ENCODE measurements around the gene ENO4. TPM values are rescaled to one million over a fixed set of nuclear protein-coding genes. Genes with fewer than 3 reads are reported as not detected.
A peak's percentile ranks its signal among the peaks of the same experiment; 100 is the strongest.

The ENO4 gene, protein sequence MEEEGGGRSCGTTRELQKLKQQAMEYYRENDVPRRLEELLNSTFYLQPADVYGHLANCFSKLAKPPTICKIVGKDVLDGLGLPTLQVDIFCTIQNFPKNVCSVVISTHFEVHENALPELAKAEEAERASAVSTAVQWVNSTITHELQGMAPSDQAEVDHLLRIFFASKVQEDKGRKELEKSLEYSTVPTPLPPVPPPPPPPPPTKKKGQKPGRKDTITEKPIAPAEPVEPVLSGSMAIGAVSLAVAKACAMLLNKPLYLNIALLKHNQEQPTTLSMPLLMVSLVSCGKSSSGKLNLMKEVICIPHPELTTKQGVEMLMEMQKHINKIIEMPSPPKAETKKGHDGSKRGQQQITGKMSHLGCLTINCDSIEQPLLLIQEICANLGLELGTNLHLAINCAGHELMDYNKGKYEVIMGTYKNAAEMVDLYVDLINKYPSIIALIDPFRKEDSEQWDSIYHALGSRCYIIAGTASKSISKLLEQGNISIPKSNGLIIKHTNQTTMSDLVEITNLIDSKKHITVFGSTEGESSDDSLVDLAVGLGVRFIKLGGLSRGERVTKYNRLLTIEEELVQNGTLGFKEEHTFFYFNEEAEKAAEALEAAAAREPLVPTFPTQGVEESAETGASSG
- total RNA-seq: 1 to 10 TPM; 1.8 to 5.6 TPM
- 9.8 TPM for polyA plus RNA-seq (ENCODE audit: insufficient read depth, low read depth, low replicate concordance)
- long read RNA-seq, donor 1, partial matches to known transcripts: 33 of 33 reads
- long read RNA-seq, donor 1, other reads (novel, unspliced or antisense): 0 of 33 reads
- long read RNA-seq, donor 2: 0 reads

DNA sequence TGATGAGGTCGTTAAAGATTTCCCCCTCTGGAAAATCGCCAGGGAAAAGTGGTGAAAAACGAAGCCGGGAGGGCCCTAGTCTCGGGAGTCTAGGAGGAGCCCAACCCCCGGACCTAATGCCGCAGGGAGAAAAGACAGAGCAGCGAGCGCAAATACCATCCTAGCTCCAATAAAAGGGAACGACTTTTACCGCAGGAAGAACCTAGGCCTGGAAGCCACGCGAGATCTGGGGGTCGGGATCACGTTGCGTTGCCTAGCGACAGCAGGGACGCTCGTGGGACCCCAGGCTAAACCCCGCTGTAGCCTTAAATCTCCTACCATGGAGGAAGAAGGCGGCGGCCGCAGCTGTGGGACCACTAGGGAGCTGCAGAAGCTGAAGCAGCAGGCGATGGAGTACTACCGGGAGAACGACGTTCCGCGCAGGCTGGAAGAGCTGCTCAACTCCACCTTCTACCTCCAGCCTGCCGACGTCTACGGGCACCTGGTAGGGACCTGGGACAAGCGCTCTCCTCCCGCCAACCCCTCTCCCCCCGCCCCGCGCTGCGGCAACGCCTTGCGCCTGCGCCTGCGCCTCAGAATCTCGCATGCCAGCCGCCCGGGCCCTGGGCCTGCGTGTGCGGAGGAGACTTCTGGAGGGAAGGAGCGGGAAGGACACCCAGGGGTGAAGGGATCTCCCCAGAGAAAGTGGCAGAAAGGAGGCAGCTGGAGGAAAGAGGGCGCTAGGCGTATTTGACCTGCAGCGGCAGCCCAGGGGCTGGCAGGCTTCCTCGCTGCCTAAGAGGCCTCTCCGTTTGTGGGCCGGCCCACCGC is at the start of gene ENO4:
Gene ENO4, plus strand, starts transcription at position 252 of the 810 bp plus-strand sequence. Its CDS starts 68 bp downstream, at position 320.
- Histone ChIP-seq H3K36me3 (ENCODE audit: low read depth, missing control alignments) (no peaks in the 10 kb centered on the region), H3K27me3 (no peaks in the 10 kb centered on the region), H3K9me3 (no peaks in the 10 kb centered on the region), H3K4me3 (peak within 1 kb of the TSS; percentile 73 to 74), H3K4me1 (peaks cover 12% of the 10 kb centered on the region), H3K27ac (peak within 1 kb of the TSS; percentile 48 to 60)
- intact Hi-C loops (cut with DNase I; ENCODE audit: low total_unique reads): no loop called here
- DNase-seq: peak; percentile 91
- TF ChIP-seq, protein P1, sequence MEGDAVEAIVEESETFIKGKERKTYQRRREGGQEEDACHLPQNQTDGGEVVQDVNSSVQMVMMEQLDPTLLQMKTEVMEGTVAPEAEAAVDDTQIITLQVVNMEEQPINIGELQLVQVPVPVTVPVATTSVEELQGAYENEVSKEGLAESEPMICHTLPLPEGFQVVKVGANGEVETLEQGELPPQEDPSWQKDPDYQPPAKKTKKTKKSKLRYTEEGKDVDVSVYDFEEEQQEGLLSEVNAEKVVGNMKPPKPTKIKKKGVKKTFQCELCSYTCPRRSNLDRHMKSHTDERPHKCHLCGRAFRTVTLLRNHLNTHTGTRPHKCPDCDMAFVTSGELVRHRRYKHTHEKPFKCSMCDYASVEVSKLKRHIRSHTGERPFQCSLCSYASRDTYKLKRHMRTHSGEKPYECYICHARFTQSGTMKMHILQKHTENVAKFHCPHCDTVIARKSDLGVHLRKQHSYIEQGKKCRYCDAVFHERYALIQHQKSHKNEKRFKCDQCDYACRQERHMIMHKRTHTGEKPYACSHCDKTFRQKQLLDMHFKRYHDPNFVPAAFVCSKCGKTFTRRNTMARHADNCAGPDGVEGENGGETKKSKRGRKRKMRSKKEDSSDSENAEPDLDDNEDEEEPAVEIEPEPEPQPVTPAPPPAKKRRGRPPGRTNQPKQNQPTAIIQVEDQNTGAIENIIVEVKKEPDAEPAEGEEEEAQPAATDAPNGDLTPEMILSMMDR (IDR thresholded peaks at IDR 0.05): no peak
- no peak for TF ChIP-seq POLR2A (IDR thresholded peaks at IDR 0.05)
- WGBS, 2 donors: 1 to 2% methylated on average over 26 to 45 of the region's 55 CpGs

DNA sequence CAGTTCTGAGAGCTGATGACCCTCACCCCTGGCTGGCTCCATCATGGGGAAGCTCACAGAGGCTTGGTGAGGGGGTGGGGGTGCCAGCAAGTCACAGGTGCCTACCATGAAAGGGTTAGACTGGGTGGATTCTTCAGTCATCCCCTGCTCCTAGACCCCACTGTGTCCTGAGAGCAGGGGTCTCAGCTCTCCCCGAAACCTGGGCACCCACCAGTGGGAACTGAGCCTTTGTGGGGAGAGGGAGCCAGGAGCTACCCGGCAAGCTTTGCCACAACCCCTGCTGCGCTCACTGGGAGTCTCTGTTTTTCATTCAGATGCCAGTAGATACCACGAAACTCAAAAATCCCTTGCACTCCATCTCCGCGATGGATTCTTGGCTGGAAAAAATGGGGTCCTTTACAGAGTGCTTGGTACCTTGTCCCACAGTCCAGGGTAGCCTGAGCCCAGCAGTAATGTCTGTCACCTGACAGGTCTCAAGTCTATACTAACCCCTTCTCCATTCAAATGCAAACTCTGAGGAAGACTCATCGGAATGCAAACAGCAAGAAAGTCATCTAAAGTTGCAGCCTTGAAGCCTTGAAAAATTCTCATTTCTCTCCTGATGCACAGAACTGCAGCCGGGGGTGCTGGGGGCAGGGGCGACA is 48.9 kb upstream of the ENO4 start:
- Histone ChIP-seq H3K36me3 (ENCODE audit: low read depth, missing control alignments) (no peaks in the 10 kb centered on the region), H3K27me3 (no peaks in the 10 kb centered on the region), H3K4me3 (no peak overlapping the region), H3K27ac (no peak overlapping the region), H3K9me3 (no peaks in the 10 kb centered on the region), H3K4me1 (no peaks in the 10 kb centered on the region)
- intact Hi-C loops (cut with DNase I; ENCODE audit: low total_unique reads): no loop called here
- WGBS, 2 donors: 85 to 88% methylated on average over 9 of the region's 9 CpGs
- TF ChIP-seq, protein P1 (IDR thresholded peaks at IDR 0.05): no peak
- TF ChIP-seq POLR2A (IDR thresholded peaks at IDR 0.05): no peak
- DNase-seq: no peak

DNA sequence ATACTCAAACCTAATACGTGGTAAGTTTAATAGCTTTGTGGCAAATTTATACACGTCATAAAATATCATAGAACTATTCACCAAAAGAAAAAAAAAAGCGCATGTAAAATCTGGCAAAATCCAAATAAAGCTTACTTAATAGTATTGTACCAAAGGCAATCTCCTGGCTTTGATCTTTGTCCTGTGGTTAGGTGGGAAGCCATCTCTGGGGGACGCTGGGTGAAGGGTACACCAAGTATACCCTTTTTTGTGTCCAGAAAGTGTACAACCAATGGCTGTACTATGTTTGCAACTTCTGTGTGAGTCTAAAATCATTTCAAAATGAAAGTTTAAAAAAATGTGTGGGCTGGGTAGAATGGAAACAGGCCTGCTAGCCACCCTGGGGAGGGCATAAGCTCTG is 47.6 kb upstream of the ENO4 start:
- Histone ChIP-seq H3K4me1 (no peaks in the 10 kb centered on the region), H3K9me3 (no peaks in the 10 kb centered on the region), H3K27me3 (no peaks in the 10 kb centered on the region), H3K36me3 (ENCODE audit: low read depth, missing control alignments) (no peaks in the 10 kb centered on the region), H3K27ac (no peak overlapping the region), H3K4me3 (no peak overlapping the region)
- TF ChIP-seq, protein P1 (IDR thresholded peaks at IDR 0.05): no peak
- no peak for TF ChIP-seq POLR2A (IDR thresholded peaks at IDR 0.05)
- DNase-seq: no peak
- 87 to 91% methylated on average over 4 of the region's 4 CpGs for WGBS, 2 donors
- intact Hi-C loops (cut with DNase I; ENCODE audit: low total_unique reads): no loop called here

DNA sequence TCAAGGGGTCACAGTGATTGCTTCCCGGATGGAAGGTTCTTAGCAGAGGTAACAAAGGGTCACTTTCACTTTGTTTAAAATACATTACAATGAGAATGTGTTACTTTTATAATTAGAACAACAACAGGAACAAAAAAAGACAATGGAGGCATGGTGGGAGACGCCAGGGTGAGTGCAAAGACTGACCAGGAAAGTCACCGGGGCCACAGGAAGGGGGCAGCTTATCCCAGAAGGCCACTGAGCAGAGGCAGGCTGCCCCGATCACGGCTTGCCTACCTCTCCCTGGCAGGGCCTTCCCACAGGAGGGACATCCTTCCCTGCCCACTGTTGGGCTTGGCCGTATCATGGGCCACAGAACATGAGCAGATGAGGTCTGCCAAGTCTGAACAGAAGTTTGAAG is 46.8 kb upstream of the ENO4 start:
- WGBS, 2 donors: 68 to 84% methylated on average over 6 of the region's 6 CpGs
- intact Hi-C loops (cut with DNase I; ENCODE audit: low total_unique reads): no loop called here

More for the DNA sequence above, 46.8 kb upstream of the ENO4 start:
- Histone ChIP-seq H3K36me3 (ENCODE audit: low read depth, missing control alignments) (no peaks in the 10 kb centered on the region), H3K4me1 (no peaks in the 10 kb centered on the region), H3K27me3 (no peaks in the 10 kb centered on the region), H3K27ac (no peak overlapping the region), H3K4me3 (no peak overlapping the region), H3K9me3 (no peaks in the 10 kb centered on the region)
- DNase-seq: no peak
- TF ChIP-seq, protein P1 (IDR thresholded peaks at IDR 0.05): no peak
- no peak for TF ChIP-seq POLR2A (IDR thresholded peaks at IDR 0.05)

All from testis (tissue), 5 donors.